ENCODE results near the gene LIMCH1.

- TF ChIP-seq POLR2AphosphoS5 (IDR thresholded peaks at IDR 0.05; ENCODE audit: borderline replicate concordance, low read depth, low read length) (no peak), EZH2 (IDR thresholded peaks at IDR 0.05) (no peak)
These were observed 27.8 kb upstream of the LIMCH1 start for GRCh38 chr4:41510179-41510578.
